Measurements from ENCODE around the gene MSH3.
"Not testable (repeated sequence)": the region's sequence is repeated elsewhere in the genome, so short reads cannot be mapped to it uniquely, and the experiment has no call there.

- TF ChIP-seq POLR2A (IDR thresholded peaks at IDR 0.05; ENCODE audit: low read depth, low read length); POLR2AphosphoS5 (IDR thresholded peaks at IDR 0.05; ENCODE audit: low read depth, low read length); TAF1 (IDR thresholded peaks at IDR 0.05; ENCODE audit: borderline replicate concordance, low read depth, low read length): not testable (repeated sequence)
Measured at GRCh38 chr5:80850168-80850567, 195.7 kb downstream of the MSH3 start.
